ENCODE measurements around the gene SLC22A12. TPM values are rescaled to one million over a fixed set of nuclear protein-coding genes. Genes with fewer than 3 reads are reported as not detected.

SLC22A12 gene
- total RNA-seq, 2 donors from 2014 or later: not detected

DNA sequence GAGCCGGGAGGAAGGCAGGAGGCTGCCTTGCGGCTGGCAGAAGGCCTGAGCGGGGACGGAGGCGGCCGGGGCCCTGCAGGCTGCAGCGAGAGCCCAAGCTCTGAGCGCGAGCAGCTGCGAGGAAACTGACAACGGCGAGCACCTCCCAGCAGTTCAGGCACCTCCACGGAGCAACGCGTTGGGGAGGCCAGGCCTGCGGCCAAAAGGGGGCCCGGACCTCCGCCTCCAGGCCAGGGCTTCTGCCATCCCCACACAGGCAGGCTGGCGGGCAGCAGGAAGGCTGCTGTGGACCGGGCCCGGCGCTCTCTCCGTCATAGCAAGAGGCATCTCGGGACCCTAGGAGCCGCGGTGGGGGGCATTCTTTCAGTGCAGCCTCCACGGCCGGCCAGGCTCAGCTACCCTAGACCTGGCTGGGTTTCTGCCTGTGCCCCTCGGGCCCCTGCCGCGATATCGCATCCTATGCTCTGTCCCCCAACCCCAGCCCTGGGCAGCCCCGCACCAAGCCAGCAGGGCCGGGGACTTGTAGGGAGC lies 22.9 kb upstream of the SLC22A12 start:
- DNase-seq (ENCODE audit: low spot score) (no peak), ATAC-seq (ENCODE audit: insufficient number of reproducible peaks, low FRiP score, low read depth) (no peak)
- Histone ChIP-seq H3K9me3 (no peaks in the 10 kb centered on the region), H3K4me3 (no peak overlapping the region), H3K27me3 (replicated peaks; ENCODE audit: insufficient read depth) (no peaks in the 10 kb centered on the region), H3K27ac (no peak overlapping the region), H3K36me3 (no peaks in the 10 kb centered on the region), H3K4me1 (ENCODE audit: control insufficient read depth in 1 of 2, low read depth in 2 of 2) (no peaks in the 10 kb centered on the region)
- TF ChIP-seq, protein P1, sequence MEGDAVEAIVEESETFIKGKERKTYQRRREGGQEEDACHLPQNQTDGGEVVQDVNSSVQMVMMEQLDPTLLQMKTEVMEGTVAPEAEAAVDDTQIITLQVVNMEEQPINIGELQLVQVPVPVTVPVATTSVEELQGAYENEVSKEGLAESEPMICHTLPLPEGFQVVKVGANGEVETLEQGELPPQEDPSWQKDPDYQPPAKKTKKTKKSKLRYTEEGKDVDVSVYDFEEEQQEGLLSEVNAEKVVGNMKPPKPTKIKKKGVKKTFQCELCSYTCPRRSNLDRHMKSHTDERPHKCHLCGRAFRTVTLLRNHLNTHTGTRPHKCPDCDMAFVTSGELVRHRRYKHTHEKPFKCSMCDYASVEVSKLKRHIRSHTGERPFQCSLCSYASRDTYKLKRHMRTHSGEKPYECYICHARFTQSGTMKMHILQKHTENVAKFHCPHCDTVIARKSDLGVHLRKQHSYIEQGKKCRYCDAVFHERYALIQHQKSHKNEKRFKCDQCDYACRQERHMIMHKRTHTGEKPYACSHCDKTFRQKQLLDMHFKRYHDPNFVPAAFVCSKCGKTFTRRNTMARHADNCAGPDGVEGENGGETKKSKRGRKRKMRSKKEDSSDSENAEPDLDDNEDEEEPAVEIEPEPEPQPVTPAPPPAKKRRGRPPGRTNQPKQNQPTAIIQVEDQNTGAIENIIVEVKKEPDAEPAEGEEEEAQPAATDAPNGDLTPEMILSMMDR (IDR thresholded peaks at IDR 0.05): no peak

DNA sequence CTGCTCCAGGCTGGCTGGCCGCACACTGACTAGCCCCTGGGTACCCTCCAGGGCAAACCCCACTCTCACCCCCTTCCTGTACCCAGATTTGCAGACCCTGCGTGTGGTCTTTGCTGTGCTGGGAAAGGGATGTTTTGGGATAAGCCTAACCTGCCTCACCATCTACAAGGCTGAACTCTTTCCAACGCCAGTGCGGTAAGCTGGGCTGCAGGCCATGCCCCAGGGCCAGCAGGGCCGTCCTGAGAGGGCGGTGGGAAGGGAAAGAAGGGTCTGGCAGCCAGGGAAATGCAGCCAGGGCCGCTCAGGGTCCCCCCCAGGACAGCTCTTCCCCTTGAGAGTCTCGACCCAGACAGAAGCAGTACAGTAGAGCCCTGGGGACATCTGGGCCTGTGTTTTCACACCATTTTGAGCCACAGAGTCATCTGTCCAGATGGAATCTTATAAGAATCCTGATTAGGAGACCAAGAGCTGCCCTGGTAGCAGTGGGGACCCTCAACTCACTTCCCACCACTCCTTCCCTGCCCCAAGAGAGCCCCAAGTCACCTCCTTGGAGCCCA lies 22.4 kb upstream of the SLC22A12 start:
- no peaks in the 10 kb centered on the region for H3K9me3 ChIP-seq

DNA sequence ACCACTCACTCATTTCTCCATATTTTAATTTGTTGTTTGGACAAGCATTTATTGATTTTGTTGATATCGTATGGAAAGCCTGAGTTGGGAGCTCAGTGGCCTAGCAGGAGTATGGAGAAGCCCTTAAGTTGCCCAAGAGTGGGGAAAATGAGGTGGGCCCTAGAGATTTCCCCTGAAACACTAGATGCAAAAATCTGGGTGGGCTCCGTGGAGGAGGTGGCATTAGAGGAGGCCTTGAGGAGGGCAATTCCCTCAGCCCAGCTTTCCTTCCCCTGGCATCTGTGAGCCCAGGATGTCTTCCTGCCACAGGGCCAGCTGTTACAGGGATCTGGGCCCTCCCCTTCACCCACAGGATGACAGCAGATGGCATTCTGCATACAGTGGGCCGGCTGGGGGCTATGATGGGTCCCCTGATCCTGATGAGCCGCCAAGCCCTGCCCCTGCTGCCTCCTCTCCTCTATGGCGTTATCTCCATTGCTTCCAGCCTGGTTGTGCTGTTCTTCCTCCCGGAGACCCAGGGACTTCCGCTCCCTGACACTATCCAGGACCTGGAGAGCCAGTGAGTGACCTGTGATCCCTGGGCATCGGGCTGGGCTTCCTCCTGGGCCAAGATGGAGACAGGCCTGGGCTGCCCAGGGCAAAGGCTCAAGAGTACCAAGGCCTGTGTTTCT lies 21.6 kb upstream of the SLC22A12 start:
- no peak overlapping the region for H3K27ac ChIP-seq
- no peak overlapping the region for H3K4me3 ChIP-seq
- no peaks in the 10 kb centered on the region for H3K27me3 ChIP-seq (replicated peaks; ENCODE audit: insufficient read depth)
- no peaks in the 10 kb centered on the region for H3K9me3 ChIP-seq
- DNase-seq (ENCODE audit: low spot score): no peak
- no peaks in the 10 kb centered on the region for H3K4me1 ChIP-seq (ENCODE audit: control insufficient read depth in 1 of 2, low read depth in 2 of 2)
- ATAC-seq (ENCODE audit: insufficient number of reproducible peaks, low FRiP score, low read depth): no peak
- TF ChIP-seq, protein P1 (IDR thresholded peaks at IDR 0.05): no peak
- no peaks in the 10 kb centered on the region for H3K36me3 ChIP-seq

More for the DNA sequence above, 22.4 kb upstream of the SLC22A12 start:
- TF ChIP-seq, protein P1 (IDR thresholded peaks at IDR 0.05): no peak
- Histone ChIP-seq H3K27me3 (replicated peaks; ENCODE audit: insufficient read depth) (no peaks in the 10 kb centered on the region), H3K4me1 (ENCODE audit: control insufficient read depth in 1 of 2, low read depth in 2 of 2) (no peaks in the 10 kb centered on the region), H3K27ac (no peak overlapping the region), H3K4me3 (no peak overlapping the region), H3K36me3 (no peaks in the 10 kb centered on the region)
- DNase-seq (ENCODE audit: low spot score) (no peak), ATAC-seq (ENCODE audit: insufficient number of reproducible peaks, low FRiP score, low read depth) (no peak)

DNA sequence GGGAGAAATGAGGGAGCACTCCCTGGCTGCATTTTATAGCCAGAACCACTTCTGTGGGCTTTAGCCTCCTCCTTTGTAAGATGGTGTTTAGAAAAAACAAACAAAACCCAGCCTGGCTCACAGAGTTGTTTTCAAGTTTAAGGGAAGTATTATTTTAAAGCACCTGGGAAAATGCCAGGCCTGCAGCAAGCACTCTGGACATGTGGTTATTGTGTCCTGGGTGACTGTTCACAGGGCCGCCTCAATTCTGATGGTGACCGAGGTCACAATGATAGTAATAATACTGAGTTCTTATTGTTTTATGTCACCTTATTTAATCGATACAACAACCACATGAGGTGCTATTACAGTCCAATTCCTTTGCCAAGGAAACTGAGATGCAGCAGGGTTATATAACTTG lies 20.7 kb upstream of the SLC22A12 start:
- H3K4me3 ChIP-seq: no peak overlapping the region
- H3K36me3 ChIP-seq: no peaks in the 10 kb centered on the region
- DNase-seq (ENCODE audit: low spot score) (no peak), ATAC-seq (ENCODE audit: insufficient number of reproducible peaks, low FRiP score, low read depth) (no peak)
- TF ChIP-seq, protein P1 (IDR thresholded peaks at IDR 0.05): no peak
- H3K9me3 ChIP-seq: no peaks in the 10 kb centered on the region
- H3K4me1 ChIP-seq (ENCODE audit: control insufficient read depth in 1 of 2, low read depth in 2 of 2): no peaks in the 10 kb centered on the region
- no peaks in the 10 kb centered on the region for H3K27me3 ChIP-seq (replicated peaks; ENCODE audit: insufficient read depth)
- no peak overlapping the region for H3K27ac ChIP-seq

DNA sequence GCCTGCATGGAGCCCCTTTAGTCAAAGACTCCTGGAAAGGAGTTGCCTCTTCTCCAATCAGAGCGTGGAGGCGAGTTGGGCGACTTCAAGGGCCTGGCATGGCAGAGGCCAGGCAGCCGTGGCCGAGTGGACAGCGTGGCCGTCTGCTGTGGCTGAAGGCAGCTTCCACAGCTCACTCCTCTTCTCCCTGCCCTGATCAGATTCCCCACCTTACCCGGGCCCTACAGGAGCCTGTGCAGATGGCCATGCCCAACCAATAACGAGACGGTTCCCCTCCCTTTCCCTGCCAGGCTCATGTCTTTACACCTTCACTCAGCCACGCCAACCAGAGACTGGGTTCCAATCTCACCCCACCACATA lies 20.0 kb upstream of the SLC22A12 start:
- DNase-seq (ENCODE audit: low spot score): no peak
- TF ChIP-seq, protein P1 (IDR thresholded peaks at IDR 0.05): no peak
- no peaks in the 10 kb centered on the region for H3K36me3 ChIP-seq
- ATAC-seq (ENCODE audit: insufficient number of reproducible peaks, low FRiP score, low read depth): no peak
- no peaks in the 10 kb centered on the region for H3K27me3 ChIP-seq (replicated peaks; ENCODE audit: insufficient read depth)
- H3K27ac ChIP-seq: no peak overlapping the region
- no peaks in the 10 kb centered on the region for H3K4me1 ChIP-seq (ENCODE audit: control insufficient read depth in 1 of 2, low read depth in 2 of 2)
- H3K4me3 ChIP-seq: no peak overlapping the region
- H3K9me3 ChIP-seq: no peaks in the 10 kb centered on the region

All from thoracic aorta (tissue), 2 donors.